ENCODE data around the gene ARHGEF28.

The ARHGEF28 gene

DNA sequence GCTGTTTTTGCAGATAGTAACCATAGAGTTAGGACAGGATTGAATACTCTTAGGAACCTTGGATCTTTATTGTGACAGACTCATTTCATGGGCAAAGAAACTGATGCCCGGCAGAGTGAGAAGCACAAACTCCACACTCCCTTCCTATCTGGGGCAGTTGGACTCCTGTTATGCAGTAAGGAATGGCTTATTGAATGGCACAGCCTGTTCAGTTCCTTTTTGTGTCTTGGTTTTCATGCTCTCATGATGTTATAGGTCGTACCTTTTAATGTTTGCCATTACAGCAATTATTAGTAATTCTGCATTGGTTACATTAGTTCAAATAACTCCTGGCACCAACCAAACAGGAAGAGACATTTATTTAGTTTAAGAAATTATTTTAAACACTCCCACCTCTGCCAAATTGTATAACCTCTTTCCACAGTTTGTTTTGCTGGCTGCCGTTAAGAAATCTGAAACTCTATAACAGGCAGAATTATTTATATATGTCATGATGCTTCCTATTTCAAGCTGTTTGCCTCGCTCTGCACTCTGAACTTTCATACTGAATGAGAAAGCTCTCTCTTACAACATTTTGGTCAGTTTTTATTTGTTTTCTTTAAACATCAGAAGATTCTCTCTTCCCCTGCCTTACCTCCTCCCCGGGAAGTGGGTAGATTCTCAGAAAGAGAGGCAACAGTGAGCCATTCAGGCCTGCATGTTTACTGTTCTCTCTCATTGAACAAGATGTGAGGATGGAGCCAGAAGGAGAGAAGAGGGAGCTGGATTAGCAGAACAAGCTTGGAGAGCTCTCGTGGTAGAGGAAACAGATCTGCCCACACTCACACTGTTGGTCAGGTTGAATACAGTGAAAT, 144.4 kb downstream of the ARHGEF28 start:
- no peak overlapping the region for H3K4me3 ChIP-seq (ENCODE audit: low read length)
- no peak for TF ChIP-seq ZNF274 (IDR thresholded peaks at IDR 0.05; ENCODE audit: low read depth, low read length)

DNA sequence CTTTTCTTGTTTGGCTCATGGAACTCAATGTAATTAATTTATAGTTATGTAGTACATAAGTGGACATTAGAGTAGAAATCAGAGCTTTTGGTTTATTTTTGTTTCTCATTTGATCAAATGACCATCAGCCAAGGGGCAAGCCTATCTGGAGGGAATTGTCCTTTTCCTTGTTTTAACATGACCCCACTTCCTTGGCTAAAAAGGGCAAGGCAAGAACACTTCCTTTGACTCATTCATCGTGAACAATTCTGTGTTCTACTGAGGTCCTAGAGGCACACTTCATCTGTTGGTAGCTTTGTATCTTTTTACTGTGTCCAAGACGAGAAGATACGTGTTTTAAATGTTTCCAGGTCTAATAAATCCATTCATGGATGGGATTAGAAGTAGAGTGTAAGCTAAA, 148.9 kb downstream of the ARHGEF28 start:
- no peak overlapping the region for H3K4me3 ChIP-seq (ENCODE audit: low read length)
- no peak for TF ChIP-seq ZNF274 (IDR thresholded peaks at IDR 0.05; ENCODE audit: low read depth, low read length)

DNA sequence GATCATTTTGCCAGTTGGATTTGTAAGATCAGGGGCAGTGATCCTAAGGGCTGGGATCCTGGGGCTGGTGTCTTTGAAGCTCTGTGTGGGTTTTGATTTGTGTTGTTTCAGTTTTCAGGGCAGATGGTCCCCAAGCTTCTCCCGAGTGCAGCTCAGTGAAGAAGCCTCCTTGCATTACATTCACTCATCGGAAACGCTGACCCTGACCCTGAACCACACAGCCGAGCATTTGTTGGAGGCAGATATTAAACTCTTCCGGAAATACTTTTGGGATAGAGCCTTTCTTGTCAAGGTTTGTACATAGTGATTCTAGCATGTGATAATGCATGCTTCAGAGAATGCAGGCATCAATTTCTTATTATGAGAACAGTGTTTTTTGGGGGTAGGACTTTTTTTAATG, 150.4 kb downstream of the ARHGEF28 start:
- H3K4me3 ChIP-seq (ENCODE audit: low read length), result no peak overlapping the region
- no peak for TF ChIP-seq ZNF274 (IDR thresholded peaks at IDR 0.05; ENCODE audit: low read depth, low read length)

DNA sequence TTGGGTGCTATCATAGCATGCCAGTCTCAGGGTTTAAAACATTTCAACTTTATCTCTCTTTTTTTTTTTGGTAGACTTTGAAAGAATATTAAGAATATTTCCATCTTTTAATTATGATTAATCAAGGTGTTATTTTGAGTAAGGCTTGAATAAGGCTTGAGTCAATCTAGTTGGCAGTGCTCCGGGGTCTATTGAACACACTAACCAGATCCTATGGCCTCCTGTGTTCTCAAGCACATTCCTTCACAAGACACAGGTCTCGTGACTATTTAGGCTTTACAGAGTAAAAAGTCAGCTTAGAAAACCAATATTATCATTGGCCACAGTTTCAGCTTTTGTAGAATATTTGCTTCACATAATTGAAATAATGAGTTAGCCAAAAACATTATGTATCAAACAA, 151.2 kb downstream of the ARHGEF28 start:
- TF ChIP-seq ZNF274 (IDR thresholded peaks at IDR 0.05; ENCODE audit: low read depth, low read length), result no peak

DNA sequence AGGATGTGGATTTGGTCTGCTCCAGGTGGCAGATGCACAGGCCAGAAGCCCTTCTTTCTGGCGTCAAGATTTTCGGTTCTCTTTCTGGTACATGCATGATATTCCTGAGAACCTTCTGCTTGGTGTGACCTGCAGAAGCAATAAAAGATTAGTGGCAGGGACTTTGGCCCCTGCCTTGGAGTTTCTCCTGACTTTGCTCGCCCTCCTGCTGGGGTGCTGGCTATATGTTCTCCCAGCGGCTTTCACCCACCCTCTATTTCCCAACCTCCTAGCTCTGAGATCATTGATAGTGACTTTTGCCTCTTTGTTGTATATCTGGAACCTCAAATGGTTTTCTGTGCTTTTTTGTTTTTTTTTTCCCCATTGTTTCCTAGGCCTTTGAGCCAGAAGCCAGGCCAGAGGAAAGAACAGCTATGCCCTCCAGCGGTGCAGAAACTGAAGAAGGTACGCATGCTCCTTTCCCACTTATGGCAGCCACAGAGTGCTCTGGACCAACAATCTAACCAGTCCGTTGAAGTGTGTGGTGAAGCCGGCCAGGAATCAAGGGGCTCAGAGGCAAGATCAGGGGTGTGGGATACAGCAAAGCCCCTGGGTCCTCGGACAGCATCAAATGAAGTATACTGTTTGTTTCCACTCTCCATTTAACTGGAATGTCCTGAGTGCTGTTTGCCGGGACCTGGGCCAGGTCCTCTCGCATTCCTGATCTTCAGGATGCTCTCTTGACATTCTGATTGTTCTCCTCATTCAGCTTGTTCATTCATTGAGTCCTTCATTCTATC, 154.5 kb downstream of the ARHGEF28 start:
- TF ChIP-seq ZNF274 (IDR thresholded peaks at IDR 0.05; ENCODE audit: low read depth, low read length), result no peak
- H3K4me3 ChIP-seq (ENCODE audit: low read length), result no peak overlapping the region

More for the DNA sequence above, 151.2 kb downstream of the ARHGEF28 start:
- H3K4me3 ChIP-seq (ENCODE audit: low read length), result no peak overlapping the region

DNA sequence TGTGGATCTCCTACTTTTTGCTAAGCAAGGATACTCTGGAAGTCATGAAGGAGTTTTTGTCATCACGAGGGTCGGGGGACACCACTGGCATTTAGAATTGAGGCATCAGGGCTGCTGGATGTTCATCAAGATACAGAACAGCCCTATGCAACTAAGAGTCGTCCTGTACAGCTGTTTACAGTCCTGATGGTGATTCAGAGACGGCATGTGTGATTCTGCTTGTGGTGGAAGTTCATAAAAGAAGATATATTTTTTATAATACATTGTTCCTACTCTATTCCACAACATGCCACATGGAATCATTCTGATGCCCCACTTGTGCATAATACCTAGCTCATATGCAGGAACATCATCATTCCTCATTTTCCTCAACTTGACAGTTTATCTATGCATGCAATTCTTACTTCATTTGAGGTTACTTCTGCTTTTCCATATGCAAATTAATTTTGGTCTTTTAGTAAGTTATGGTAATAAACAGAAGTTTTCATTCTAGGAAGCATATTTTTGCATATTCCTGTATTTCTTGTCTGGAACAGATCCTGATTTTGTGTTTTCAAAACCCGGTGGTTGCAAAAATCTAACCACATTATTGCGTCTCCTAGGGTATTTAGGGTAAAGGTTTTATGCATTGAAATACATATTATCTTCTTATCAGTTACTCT, 155.2 kb downstream of the ARHGEF28 start:
- no peak for TF ChIP-seq ZNF274 (IDR thresholded peaks at IDR 0.05; ENCODE audit: low read depth, low read length)
- no peak overlapping the region for H3K4me3 ChIP-seq (ENCODE audit: low read length)

DNA sequence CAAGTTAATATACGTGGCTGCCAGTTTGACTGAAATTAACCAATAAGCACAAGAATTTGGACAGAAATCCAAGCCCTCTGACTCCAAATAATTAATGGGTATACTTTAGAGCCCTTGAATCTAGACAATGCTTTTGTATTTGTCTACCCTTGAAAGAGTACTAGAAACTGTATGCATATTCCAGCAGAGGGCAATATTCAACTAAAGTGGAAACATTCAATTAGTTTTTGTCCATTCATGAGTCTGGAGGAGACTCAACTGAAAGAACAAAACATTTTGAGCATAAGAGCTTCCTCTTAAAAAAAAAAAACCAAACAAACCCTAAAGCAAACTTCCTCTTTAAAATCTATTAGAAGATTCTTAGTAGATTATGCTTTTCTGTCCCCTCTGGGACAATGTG, 157.8 kb downstream of the ARHGEF28 start:
- no peak for TF ChIP-seq ZNF274 (IDR thresholded peaks at IDR 0.05; ENCODE audit: low read depth, low read length)
- no peak overlapping the region for H3K4me3 ChIP-seq (ENCODE audit: low read length)

DNA sequence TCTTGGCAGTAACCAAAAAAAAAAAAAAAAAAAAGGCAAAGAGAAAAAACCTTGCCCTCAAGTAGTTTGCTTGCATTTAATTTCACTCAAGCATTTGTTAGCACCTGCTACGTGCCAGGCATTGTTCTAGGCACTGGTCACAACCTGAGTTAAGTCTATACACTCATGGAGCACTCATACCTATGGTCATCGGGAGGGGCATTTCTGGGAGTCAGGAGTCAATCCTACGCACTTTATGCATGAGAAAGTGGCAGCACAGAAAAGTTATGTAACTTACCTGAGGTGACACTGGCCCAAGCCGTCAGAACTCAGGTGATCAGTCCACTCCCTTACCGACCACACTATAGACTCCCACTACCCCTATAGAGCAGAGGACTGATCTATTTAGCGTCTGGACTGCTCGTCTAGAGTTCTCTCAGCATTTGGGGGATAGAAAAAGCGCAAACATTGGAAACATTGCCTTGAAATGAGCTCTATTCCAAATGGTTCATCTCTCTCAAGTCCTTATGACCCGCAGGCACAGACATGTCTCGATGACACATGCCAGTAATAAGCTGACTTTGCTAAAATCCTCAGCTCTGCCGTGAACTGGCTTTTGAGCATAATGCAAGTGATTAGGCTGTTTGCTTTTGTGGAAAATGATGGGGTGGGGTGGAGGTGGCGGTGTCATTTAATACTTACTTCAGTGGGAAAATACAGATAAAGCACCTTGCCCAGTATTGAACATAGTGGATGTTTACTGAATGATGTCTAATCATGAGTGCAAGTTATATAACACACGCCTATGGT, 160.2 kb downstream of the ARHGEF28 start:
- TF ChIP-seq ZNF274 (IDR thresholded peaks at IDR 0.05; ENCODE audit: low read depth, low read length), result no peak
- H3K4me3 ChIP-seq (ENCODE audit: low read length), result no peak overlapping the region

DNA sequence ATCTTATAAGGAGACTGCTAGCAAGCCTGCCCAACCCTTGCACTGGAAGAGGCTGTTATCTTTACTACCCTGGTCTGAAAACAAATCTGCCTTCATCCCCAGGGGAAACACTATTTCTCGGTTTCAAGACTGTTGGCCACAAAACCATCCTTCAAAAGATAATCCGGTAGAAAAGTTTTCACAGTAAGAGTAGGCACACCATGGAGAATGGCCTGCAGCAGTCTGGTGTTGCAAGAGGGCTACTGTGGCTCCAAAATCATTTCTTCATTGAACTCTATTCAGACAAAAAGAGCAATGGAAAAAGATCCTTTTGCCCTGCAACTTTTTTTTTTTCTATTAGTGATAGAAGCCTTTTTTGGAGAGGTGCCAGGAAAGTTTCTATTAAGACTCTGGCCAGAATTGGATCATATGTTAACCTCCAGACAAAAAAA, 163.9 kb downstream of the ARHGEF28 start:
- no peak overlapping the region for H3K4me3 ChIP-seq (ENCODE audit: low read length)
- TF ChIP-seq ZNF274 (IDR thresholded peaks at IDR 0.05; ENCODE audit: low read depth, low read length), result no peak

DNA sequence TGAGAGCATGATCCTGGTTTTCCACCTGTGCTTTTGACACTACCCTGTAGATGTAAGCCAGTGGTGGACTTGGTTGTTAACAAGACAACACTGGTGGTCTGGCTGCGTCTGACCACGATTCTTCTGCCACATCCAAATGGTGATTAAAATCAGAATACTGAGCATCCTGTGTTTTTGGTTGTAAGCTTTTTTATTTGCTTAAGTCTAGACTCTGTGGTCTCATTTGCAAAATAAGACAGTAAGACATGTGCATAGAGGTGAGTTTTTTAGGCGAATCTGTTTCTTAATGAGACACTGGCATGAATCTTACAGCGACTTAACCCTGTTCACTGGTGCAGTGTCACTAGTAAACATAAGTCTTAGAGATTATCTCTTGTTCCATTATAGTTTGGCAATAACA, 165.4 kb downstream of the ARHGEF28 start:
- TF ChIP-seq ZNF274 (IDR thresholded peaks at IDR 0.05; ENCODE audit: low read depth, low read length), result no peak
- H3K4me3 ChIP-seq (ENCODE audit: low read length), result no peak overlapping the region

DNA sequence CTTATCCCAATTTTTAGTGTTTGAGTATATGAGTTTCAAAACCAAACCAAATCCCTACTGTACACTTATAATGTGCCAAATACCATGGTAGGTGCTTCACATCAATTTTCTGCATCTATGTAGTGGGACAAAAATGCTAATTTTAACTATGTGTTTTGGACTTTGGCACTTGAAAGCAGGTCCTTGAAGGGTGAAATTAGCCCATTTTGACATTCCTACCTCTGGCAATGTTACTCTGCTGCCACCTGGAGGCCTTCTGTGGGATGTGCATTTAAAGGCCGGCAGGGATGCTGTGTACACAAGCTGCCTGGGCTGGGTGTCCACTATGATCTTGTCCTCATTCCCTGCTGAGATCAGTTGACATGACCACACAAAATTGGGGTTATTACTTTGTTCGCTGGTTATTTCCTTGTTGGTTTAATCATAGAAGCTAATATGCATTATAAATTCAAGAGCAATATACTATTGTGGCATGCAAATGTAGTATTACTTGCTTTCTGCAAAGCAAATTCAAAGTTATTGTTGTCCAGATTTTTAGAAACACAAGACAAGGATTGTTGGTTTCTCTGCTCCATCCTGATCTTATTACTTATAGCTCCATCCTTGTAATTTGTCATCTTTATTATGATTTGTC, 166.8 kb downstream of the ARHGEF28 start:
- TF ChIP-seq ZNF274 (IDR thresholded peaks at IDR 0.05; ENCODE audit: low read depth, low read length), result no peak
- no peak overlapping the region for H3K4me3 ChIP-seq (ENCODE audit: low read length)

DNA sequence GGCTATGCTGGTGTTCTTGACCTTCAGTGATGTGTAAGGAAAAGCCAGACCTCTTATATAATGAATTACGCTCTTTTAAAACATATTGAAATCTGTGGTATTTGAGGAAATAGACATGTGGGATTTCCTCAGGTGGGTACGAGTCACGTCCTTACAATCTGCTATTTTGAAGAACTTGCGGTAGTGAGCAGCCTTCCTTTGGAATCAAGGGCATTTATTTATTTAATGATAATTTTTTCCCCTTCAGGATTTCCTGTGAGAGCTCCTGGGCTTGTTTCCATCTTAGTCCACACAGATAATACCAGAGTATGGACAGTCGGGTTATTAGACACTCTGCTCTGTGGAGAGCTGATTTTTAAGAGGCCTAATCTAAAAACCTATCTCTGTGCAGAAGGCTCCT, 167.9 kb downstream of the ARHGEF28 start:
- no peak overlapping the region for H3K4me3 ChIP-seq (ENCODE audit: low read length)
- no peak for TF ChIP-seq ZNF274 (IDR thresholded peaks at IDR 0.05; ENCODE audit: low read depth, low read length)

All from GM08714 (cell line).